Activated B cell treated with CpG ODN at 0.5 μM for 24 hours (primary cell): ENCODE results near the gene EPS8L3. TPM values are rescaled to one million over a fixed set of nuclear protein-coding genes. Genes with fewer than 3 reads are reported as not detected.
"Not testable (repeated sequence)": the region's sequence is repeated elsewhere in the genome, so short reads cannot be mapped to it uniquely, and the experiment has no call there.

Experiments used
- ATAC-seq: fragments of 200-7000 bp; cut with Tn5 transposase; one replicate; pipeline ENCODE4 v1.10.0; 2021; ENCODE audit warnings: low read depth, mild to moderate bottlenecking, moderate library complexity
- CTCF ChIA-PET: fragments of 350-600 bp; sonication (Branson Sonifier 250); formaldehyde crosslinking; loops from one replicate; lab custom pipeline; 2021; ENCODE audit warnings: antibody characterized with exemption; lab: Charles Lee
- POLR2A ChIA-PET: fragments of 350-600 bp; sonication (Branson Sonifier 250); formaldehyde crosslinking; loops from one replicate; lab custom pipeline; 2021; ENCODE audit warnings: antibody characterized with exemption; lab: Charles Lee
- DNase-seq: peaks from one replicate; pipeline ENCODE4 v3.0.0; 2022
- H3K27ac Mint-ChIP-seq: one replicate; pipeline ENCODE4 v1.8.0; 2020; ENCODE audit warnings: mixed read lengths
- H3K27me3 Mint-ChIP-seq: one replicate; pipeline ENCODE4 v1.8.0; 2021; ENCODE audit warnings: mixed read lengths
- H3K36me3 Mint-ChIP-seq: one replicate; pipeline ENCODE4 v1.8.0; 2021; ENCODE audit warnings: low read depth, mixed read lengths
- H3K4me1 Mint-ChIP-seq: one replicate; pipeline ENCODE4 v1.8.0; 2021; ENCODE audit warnings: mixed read lengths
- H3K4me3 Mint-ChIP-seq: one replicate; pipeline ENCODE4 v1.8.0; 2020; ENCODE audit warnings: mild to moderate bottlenecking, mixed read lengths
- H3K9me3 Mint-ChIP-seq: one replicate; pipeline ENCODE4 v1.8.0; 2020; ENCODE audit warnings: mixed read lengths
- CTCF ChIP-seq: fragments of 200-600 bp; IDR thresholded peaks from one replicate; pipeline ENCODE4 v1.8.0; 2022; ENCODE audit warnings: antibody characterized with exemption, mild to moderate bottlenecking
- intact Hi-C: fragments of 100-400 bp; cut with micrococcal nuclease; formaldehyde crosslinking; loops from one replicate; pipeline ENCODE4 v1.15.1; 2024
- total RNA-seq: library from RNA; stranded (reverse); gene quantifications from 2 replicates; pipeline ENCODE4 v1.2.3, GENCODE V29; 2022

The EPS8L3 gene
- total RNA-seq, 1 donor from 2014 or later = not detected

DNA sequence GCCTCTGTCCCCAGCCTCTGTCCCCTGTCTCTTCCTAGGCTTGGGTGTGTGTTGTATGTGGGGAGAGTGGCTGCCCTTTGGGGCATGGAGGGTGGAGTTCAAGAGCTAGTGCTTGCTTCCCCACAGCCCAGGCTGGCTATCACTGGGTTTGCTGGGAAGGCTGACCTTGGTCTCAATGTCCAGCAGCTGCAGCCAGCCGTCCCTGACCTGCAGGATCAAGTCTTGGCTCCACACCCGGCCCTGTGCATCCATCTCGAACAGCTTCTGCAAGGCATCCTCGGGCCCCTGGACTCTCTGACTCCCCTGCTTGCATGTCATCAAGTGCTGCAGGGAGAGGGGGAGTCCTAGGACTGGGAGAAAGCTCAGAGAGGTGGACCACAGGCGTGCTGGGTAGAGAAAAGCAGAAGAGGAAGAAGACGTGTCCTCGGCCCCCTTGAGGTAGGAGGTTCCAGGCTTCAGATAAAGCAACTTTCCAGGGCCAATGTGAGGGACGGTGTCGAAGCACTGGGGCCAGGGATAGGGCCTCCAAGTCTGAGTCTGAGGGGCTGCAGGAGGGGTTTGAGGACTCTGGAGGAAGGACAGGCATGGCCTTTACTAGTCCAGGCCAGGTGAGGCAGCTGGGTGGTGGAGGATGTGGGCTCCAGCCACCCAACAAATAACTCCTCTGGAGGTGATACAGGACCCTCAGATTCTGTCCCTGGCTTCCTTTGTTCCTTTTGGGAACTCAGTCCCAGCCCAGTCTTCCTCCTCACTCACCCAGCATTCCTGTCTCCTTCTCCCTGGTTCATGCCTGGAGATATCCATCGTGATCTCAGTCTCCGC is 4.0 kb downstream of the EPS8L3 start:
- DNase-seq (no peak), ATAC-seq (no peak)
- H3K27me3 Mint-ChIP-seq = no peaks in the 10 kb centered on the region
- H3K4me1 Mint-ChIP-seq = no peaks in the 10 kb centered on the region
- ChIA-PET CTCF (no interaction called here), POLR2A (no interaction called here)
- H3K36me3 Mint-ChIP-seq = no peaks in the 10 kb centered on the region
- no peak overlapping the region for H3K4me3 Mint-ChIP-seq
- H3K27ac Mint-ChIP-seq = no peak overlapping the region
- H3K9me3 Mint-ChIP-seq = no peaks in the 10 kb centered on the region
- no peak for TF ChIP-seq CTCF
- intact Hi-C loops = no loop called here

DNA sequence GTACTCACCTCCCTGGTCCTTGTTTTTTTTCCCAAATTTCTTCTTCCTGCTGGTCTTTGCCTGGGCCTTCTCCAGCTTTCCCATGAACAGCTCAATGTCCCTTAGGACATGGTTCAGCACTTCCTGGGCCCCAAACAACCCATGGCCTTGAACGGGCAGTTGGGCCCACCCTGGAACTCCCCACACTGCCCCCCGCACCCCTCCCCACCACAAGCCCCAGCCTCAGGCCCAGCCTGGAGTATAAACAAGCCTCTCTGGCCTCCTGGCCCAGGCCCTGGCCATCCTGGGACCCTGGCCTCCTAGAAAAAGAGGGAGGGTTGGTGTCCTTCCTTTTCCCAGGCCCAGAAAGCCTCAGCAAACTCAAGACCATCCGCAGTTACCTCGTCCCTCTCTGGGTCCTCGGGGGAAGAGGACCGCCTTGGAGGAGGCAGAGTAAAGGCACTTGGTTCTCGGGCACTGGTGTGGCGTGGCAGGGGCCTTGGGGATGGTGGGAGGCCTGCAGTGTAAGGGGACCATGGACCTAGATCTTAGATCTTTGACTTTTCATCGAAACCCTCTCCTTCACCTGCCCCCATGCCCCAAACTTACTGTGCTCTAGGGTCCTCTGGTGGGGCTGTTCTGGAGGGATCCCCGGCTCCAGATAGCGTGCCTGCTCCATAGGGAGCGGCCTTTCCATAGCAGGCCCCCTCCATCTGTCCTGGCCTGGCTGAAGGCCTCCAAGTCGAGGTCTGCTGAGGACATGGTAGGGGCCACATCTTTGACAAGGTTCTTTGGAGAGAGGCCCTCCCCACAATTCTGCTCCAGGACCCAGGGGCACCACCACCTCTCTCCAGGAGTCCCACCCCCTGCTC is 5.6 kb downstream of the EPS8L3 start:
- ChIA-PET POLR2A (no interaction called here), CTCF (no interaction called here)
- no peak for ATAC-seq
- peaks cover 2% of the 10 kb centered on the region for H3K27me3 Mint-ChIP-seq
- no peak overlapping the region for H3K27ac Mint-ChIP-seq
- H3K4me3 Mint-ChIP-seq = no peak overlapping the region
- intact Hi-C loops = no loop called here
- no peaks in the 10 kb centered on the region for H3K36me3 Mint-ChIP-seq
- TF ChIP-seq CTCF = no peak
- H3K9me3 Mint-ChIP-seq = no peaks in the 10 kb centered on the region
- DNase-seq = no peak
- H3K4me1 Mint-ChIP-seq = no peaks in the 10 kb centered on the region

DNA sequence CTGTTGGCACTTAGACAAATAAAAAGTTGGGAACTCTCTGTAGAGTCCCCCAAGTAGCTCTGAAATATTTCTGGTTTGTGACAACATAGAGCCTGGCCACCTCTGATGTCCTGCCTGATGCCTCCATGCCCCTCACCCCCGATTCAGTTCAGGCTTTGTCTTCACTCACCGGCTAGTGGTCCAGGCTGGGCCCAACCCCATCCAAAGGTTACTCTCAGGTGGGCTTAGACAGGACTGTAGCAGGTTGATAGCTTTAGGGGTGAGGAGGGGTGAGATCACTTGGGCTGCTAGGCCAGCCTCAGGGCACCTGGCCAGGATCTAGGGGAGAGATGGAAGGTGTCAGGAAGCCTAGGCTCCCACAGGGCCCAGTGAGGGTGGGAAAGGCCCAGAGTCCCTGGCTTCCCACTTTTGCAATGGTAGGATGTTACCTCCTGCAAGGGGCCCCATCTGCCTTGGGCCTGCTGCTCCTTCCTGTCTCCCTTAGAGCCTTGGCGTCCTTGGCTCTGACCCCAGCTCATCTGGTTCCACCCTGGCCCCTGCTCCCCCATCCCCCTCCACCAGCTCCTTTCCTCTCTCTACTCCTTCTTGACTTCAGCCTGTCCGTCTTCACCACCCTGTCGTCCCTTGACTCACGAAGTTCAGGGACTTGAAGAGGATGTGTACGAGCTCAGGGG is 6.7 kb downstream of the EPS8L3 start:
- no peak overlapping the region for H3K4me3 Mint-ChIP-seq
- DNase-seq (no peak), ATAC-seq (no peak)
- CTCF ChIA-PET = no interaction called here
- H3K4me1 Mint-ChIP-seq = no peaks in the 10 kb centered on the region
- H3K36me3 Mint-ChIP-seq = no peaks in the 10 kb centered on the region
- H3K27me3 Mint-ChIP-seq = peaks cover 6% of the 10 kb centered on the region
- POLR2A ChIA-PET = no interaction called here
- intact Hi-C loops = no loop called here
- no peak overlapping the region for H3K27ac Mint-ChIP-seq
- no peak for TF ChIP-seq CTCF
- H3K9me3 Mint-ChIP-seq = no peaks in the 10 kb centered on the region

- DNase-seq, POLR2A ChIA-PET, H3K27me3 Mint-ChIP-seq, intact Hi-C loops, H3K4me1 Mint-ChIP-seq, H3K36me3 Mint-ChIP-seq, ATAC-seq, H3K4me3 Mint-ChIP-seq, H3K27ac Mint-ChIP-seq, H3K9me3 Mint-ChIP-seq, CTCF ChIA-PET: not testable (repeated sequence)
Measured at GRCh38 chr1:109756325-109756724, 7.4 kb downstream of the EPS8L3 start.

DNA sequence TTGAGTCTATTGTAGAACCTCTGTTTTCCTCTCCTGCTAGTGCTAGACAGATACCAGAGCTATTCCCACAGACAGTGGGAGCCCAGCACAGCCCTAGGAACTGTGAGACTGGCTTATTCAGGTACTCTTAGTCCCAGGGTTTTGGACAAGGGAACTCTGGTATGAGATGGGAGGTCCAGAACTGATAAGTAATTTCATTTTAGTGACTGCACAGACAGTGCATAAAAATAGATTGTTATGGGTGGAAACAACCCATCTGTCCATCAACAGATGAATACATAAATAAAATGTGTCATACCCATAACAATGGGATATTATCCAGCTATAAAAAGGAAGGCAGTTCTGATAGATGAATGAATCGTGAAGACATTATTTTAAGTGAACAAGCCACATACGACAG is 9.0 kb downstream of the EPS8L3 start:
- CTCF ChIA-PET = no interaction called here
- intact Hi-C loops = no loop called here
- Mint-ChIP-seq H3K4me1 (no peaks in the 10 kb centered on the region), H3K27ac (no peak overlapping the region), H3K36me3 (no peaks in the 10 kb centered on the region), H3K4me3 (no peak overlapping the region), H3K27me3 (peaks cover 17% of the 10 kb centered on the region), H3K9me3 (no peaks in the 10 kb centered on the region)
- DNase-seq (no peak), ATAC-seq (no peak)
- no peak for TF ChIP-seq CTCF
- POLR2A ChIA-PET = no interaction called here
